Right lobe of liver (tissue), 6 donors: ENCODE data around the gene PLA2G2D. TPM values are rescaled to one million over a fixed set of nuclear protein-coding genes. Genes with fewer than 3 reads are reported as not detected.
A peak's percentile ranks its signal among the peaks of the same experiment; 100 is the strongest.

Experiments used
- ATAC-seq, 4 donors: fragments of 200-7000 bp; cut with Tn5 transposase; one replicate each; pipeline ENCODE4 v1.9.1; 2020; ENCODE audit warnings: mild to moderate bottlenecking in 4 of 4, moderate library complexity in 4 of 4
- DNase-seq, 3 donors: peaks; one replicate each; pipeline ENCODE4 v3.0.0-alpha.2; 2020
- H3K27ac ChIP-seq, 3 donors: fragments of 200-600 bp; one replicate each; pipeline ENCODE4 v1.8.0; 2022
- H3K27me3 ChIP-seq, 2 donors: fragments of 200-600 bp; one replicate each; pipeline ENCODE4 v1.8.0; 2022
- H3K36me3 ChIP-seq, 4 donors: fragments of 200-600 bp; sonication (generic) in 1 of 4; one replicate each; pipeline versions ENCODE4 v1.5.1 to v1.8.0; 2017 to 2022; ENCODE audit warnings: control low read depth in 1 of 4
- H3K4me1 ChIP-seq, 4 donors: fragments of 200-600 bp; sonication (generic) in 1 of 4; one replicate each; pipeline versions ENCODE4 v1.5.1 to v1.8.0; 2017 to 2022; ENCODE audit warnings: control low read depth in 1 of 4
- H3K4me3 ChIP-seq, 3 donors: fragments of 200-600 bp; one replicate each; pipeline ENCODE4 v1.8.0; 2022
- H3K9me3 ChIP-seq, 4 donors: fragments of 200-600 bp; sonication (generic) in 1 of 4; one replicate each; pipeline versions ENCODE4 v1.5.1 to v1.8.0; 2017 to 2022; ENCODE audit warnings: control low read depth in 1 of 4
- POLR2A ChIP-seq: fragments of 450-650 bp; IDR thresholded peaks from one replicate; pipeline ENCODE4 v1.6.1; 2017; ENCODE audit warnings: antibody characterized with exemption, mild to moderate bottlenecking
- WGBS: methylation state at CpG from one replicate; pipeline ENCODE4 v1.1.6; 2018; ENCODE audit warnings: low coverage, low lambda C conversion rate; ENCODE audit not compliant: insufficient coverage; ENCODE audit errors: missing lambda C conversion rate; 5-methylcytosine and 5-hydroxymethylcytosine counted together
- intact Hi-C, 2 donors: fragments of 100-400 bp; cut with DNase I; formaldehyde crosslinking; loops; one replicate each; pipeline versions ENCODE4 v1.11.2 to v1.14.1; 2022
- total RNA-seq, 6 experiments: library from RNA; depleted of rRNA in 2 of 6; stranded (reverse); fragments of >200 nt in 2 of 6; fragmentation: NEBNext Ultra II Directional in 3 of 6; extraction: Animal tissue kit (Norgen Biotek cat#: 25700) in 3 of 6; gene quantifications; one replicate each; pipeline versions ENCODE4 v1.1.0 to v1.2.4, GENCODE V29; 2016 to 2023
- TF ChIP-seq, protein P1 (sequence below), 4 donors: fragments of 200-600 bp in 3 of 4; fragments of 450-650 bp in 1 of 4; IDR thresholded peaks; one replicate each; pipeline versions ENCODE4 v1.5.1 to v1.8.0; 2016 to 2022; ENCODE audit warnings: antibody characterized with exemption in 4 of 4, mild to moderate bottlenecking in 2 of 4
- donor health status: DM: no; HTN: yes; CAD: no.
- donor health status: DM: no; HTN: no; CAD: no.
- donor health status: DM: no; HTN: no; CAD: no.
- donor health status: DM: no; HTN: yes; CAD: no.
- donor health status: DM: no; HTN: yes; CAD: no.

The PLA2G2D gene
- total RNA-seq, 6 experiments from 2014 or later = 0.10 TPM; not detected in 5

DNA sequence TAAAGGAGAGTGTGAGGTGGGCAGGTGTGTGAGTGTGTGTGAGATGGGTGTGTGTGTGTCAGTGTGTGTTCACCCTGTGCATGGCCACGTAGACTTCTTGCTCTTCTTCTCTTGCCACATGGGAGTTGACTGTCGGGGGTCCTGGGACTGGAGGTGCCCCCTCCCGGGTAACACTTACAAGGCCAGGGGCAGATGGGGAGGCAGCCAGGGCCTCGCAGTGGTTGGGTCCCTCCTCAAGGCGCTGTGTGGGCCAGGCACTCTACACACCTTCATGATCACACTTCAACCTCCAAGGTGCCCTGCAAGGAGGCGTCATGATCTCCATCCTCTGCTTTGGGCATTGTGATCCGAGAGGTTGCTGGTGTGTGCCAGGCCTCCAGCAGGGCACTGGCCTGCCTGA, 22.1 kb upstream of the PLA2G2D start:
- WGBS = 86% methylated on average over 1 of the region's 7 CpGs
- no peak overlapping the region for H3K27ac ChIP-seq
- DNase-seq = peak in 1 of 3 donors; percentile 33
- no peaks in the 10 kb centered on the region for H3K27me3 ChIP-seq
- H3K4me1 ChIP-seq = no peaks in the 10 kb centered on the region
- TF ChIP-seq, protein P1, sequence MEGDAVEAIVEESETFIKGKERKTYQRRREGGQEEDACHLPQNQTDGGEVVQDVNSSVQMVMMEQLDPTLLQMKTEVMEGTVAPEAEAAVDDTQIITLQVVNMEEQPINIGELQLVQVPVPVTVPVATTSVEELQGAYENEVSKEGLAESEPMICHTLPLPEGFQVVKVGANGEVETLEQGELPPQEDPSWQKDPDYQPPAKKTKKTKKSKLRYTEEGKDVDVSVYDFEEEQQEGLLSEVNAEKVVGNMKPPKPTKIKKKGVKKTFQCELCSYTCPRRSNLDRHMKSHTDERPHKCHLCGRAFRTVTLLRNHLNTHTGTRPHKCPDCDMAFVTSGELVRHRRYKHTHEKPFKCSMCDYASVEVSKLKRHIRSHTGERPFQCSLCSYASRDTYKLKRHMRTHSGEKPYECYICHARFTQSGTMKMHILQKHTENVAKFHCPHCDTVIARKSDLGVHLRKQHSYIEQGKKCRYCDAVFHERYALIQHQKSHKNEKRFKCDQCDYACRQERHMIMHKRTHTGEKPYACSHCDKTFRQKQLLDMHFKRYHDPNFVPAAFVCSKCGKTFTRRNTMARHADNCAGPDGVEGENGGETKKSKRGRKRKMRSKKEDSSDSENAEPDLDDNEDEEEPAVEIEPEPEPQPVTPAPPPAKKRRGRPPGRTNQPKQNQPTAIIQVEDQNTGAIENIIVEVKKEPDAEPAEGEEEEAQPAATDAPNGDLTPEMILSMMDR (IDR thresholded peaks at IDR 0.05) = no peak
- no peak for TF ChIP-seq POLR2A
- no peak overlapping the region for H3K4me3 ChIP-seq
- intact Hi-C loops = loop anchor here in 1 of 2 donors (10.0 kb wide), 1 partner anchor 217 kb away; the partner anchor contains the start of gene PLA2G2E
- no peaks in the 10 kb centered on the region for H3K9me3 ChIP-seq
- ATAC-seq = no peak
- H3K36me3 ChIP-seq = no peaks in the 10 kb centered on the region

DNA sequence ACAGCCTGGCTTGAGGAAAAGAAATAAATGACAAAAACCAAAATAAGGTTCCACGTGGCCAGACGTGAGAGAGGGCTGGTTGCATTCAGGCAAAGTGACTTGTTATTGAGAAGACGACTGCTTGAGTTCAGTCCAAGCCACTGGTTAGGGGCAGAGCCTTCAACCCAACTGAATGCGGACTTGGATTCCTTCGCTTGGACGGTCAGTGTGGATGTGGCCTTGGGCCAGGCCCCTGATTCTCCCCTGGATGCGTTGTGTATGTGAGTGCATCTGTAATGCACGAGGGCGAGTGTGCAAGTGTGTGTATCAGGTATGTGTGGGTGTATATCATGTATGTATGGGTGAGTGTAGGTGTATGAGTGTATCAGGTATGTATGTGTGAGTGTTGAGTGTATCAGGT, 21.7 kb upstream of the PLA2G2D start:
- Histone ChIP-seq H3K4me1 (no peaks in the 10 kb centered on the region), H3K27me3 (no peaks in the 10 kb centered on the region), H3K27ac (no peak overlapping the region), H3K9me3 (no peaks in the 10 kb centered on the region), H3K36me3 (no peaks in the 10 kb centered on the region), H3K4me3 (no peak overlapping the region)
- TF ChIP-seq POLR2A = no peak
- TF ChIP-seq, protein P1 (IDR thresholded peaks at IDR 0.05) = no peak
- intact Hi-C loops = loop anchor here in 1 of 2 donors (10.0 kb wide), 1 partner anchor 216 kb away; the partner anchor contains the start of gene PLA2G2E
- WGBS = 83% methylated on average over 5 of the region's 9 CpGs
- DNase-seq (peak in 1 of 3 donors; percentile 19), ATAC-seq (no peak)

- Histone ChIP-seq H3K27ac (no peak overlapping the region), H3K4me3 (no peak overlapping the region), H3K4me1 (no peaks in the 10 kb centered on the region), H3K9me3 (no peaks in the 10 kb centered on the region), H3K36me3 (no peaks in the 10 kb centered on the region), H3K27me3 (no peaks in the 10 kb centered on the region)
- intact Hi-C loops = loop anchor here in 1 of 2 donors (10.0 kb wide), 1 partner anchor 215 kb away; the partner anchor contains the start of gene PLA2G2E
- 38% methylated on average over 2 of the region's 13 CpGs for WGBS
- TF ChIP-seq, protein P1 (IDR thresholded peaks at IDR 0.05) = no peak
- no peak for TF ChIP-seq POLR2A
- DNase-seq (no peak), ATAC-seq (no peak)
These were observed 20.7 kb upstream of the PLA2G2D start for GRCh38 chr1:20139776-20140612.

- no peaks in the 10 kb centered on the region for H3K9me3 ChIP-seq
- no peaks in the 10 kb centered on the region for H3K27me3 ChIP-seq
- no peak within 1 kb of the TSS for H3K27ac ChIP-seq
- no peak within 1 kb of the TSS for H3K4me3 ChIP-seq
- no peak for ATAC-seq
- H3K4me1 ChIP-seq = no peaks in the 10 kb centered on the region
- intact Hi-C loops = no loop called here
- TF ChIP-seq, protein P1 (IDR thresholded peaks at IDR 0.05) = no peak
- TF ChIP-seq POLR2A = no peak
- no peak for DNase-seq
- 100% methylated on average over 1 of the region's 9 CpGs for WGBS
- H3K36me3 ChIP-seq = no peaks in the 10 kb centered on the region
These were observed 19.7 kb upstream of the PLA2G2D start, which contains the start of gene PLA2G2F for GRCh38 chr1:20138961-20139550. Gene PLA2G2F (plus strand): TSS chr1:20139323. CDS start chr1:20139428, 105 bp downstream.
